BLaER1 treated with 17β-estradiol and CSF1 and Interleukin-3, amounts not matched to agents 10 nM and 100 nM (cell line): ENCODE results near the gene LAD1.

ENCODE experiments used
- H3K27ac ChIP-seq, 11 experiments: shearing (Covaris generic); formaldehyde crosslinking; 2 replicates each; pipeline ENCODE4 v1.8.1; 2022
- H3K27me3 ChIP-seq, 11 experiments: shearing (Covaris generic); formaldehyde crosslinking; 2 replicates each; pipeline ENCODE4 v1.8.1; 2022
- H3K36me3 ChIP-seq, 11 experiments: shearing (Covaris generic); formaldehyde crosslinking; 2 replicates each; pipeline ENCODE4 v1.8.1; 2022
- H3K4me1 ChIP-seq, 10 experiments: shearing (Covaris generic); formaldehyde crosslinking; 2 replicates each; pipeline ENCODE4 v1.8.1; 2022
- H3K4me2 ChIP-seq, 11 experiments: shearing (Covaris generic); formaldehyde crosslinking; 2 replicates each; pipeline ENCODE4 v1.8.1; 2022
- H3K4me3 ChIP-seq, 10 experiments: shearing (Covaris generic); formaldehyde crosslinking; 2 replicates each; pipeline ENCODE4 v1.8.1; 2022
- H3K9ac ChIP-seq, 11 experiments: shearing (Covaris generic); formaldehyde crosslinking; 2 replicates each; pipeline ENCODE4 v1.8.1; 2022
- H3K9me3 ChIP-seq, 11 experiments: shearing (Covaris generic); formaldehyde crosslinking; replicated peaks in 1 of 11; 2 replicates each; pipeline ENCODE4 v1.8.1; 2022
- H4K20me1 ChIP-seq, 11 experiments: shearing (Covaris generic); formaldehyde crosslinking; 2 replicates each; pipeline ENCODE4 v1.8.1; 2022
- Cebpa-rat ChIP-seq, 11 experiments: shearing (Covaris generic); IDR thresholded peaks; 2 replicates each; pipeline ENCODE4 v1.8.1; 2022

Gene LAD1

DNA sequence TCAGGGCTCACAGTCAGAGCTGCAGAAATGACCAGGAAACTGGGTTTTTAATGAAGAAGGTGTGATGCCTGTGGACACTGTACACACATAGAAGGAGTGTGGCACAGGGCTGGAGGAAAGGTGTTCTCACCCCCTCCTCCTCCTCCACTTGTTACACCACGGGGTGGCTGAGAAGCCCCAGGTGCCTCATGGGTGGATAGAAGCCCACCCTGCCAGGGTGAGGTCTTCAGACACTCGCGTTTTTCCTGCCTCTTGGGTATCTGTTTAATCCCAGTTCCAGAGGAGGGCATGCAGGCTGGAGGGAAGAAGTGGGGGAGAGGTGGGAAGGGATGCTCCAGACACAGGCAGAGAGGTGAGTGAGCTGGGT, 9.7 kb upstream of the LAD1 start:
- Histone ChIP-seq H3K27ac (no peak overlapping the region), H4K20me1 (peaks cover 0 to 11% (median 0%) of the 10 kb centered on the region in 11 experiments; a peak in 1 of 22 replicates), H3K4me3 (no peak overlapping the region), H3K9ac (no peak overlapping the region), H3K4me1 (peaks cover 30 to 47% (median 43%) of the 10 kb centered on the region in 10 experiments), H3K9me3 (no peaks in the 10 kb centered on the region), H3K36me3 (no peaks in the 10 kb centered on the region), H3K27me3 (no peaks in the 10 kb centered on the region), H3K4me2 (no peak overlapping the region)
- no peak for TF ChIP-seq Cebpa-rat (IDR thresholded peaks at IDR 0.05)

DNA sequence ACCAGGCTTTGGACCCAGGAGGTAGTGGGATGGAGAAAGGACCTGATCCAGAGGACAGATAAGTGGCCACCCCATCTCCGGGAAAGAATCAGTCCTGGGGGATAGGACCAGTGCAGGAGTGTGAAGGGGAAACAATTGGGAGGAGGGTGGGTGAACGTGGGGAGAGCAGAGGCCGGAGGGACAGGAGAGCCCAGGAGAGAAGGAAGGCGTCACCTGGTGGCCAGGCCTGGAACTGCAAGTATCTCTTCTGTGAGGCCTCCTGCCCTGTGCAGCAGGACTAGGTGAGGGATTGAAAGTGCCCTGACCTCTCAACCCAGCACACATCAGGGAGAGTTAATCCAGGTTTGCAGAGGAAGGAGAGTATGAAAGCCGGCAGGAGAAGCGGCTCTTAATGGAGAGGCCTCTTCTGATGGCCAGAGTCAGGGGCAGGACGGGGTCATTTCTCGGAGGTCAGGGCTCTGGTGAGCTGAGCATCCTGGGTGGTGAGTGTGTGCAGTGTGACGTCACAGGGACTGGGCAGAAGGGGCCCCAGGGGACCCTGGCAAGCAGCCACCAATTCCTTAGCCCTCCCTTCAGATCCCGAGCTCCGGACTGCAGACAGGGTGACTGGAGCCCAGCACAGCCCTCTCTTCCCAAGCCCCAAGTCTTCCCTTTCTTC, 9.2 kb upstream of the LAD1 start:
- H3K27ac ChIP-seq: no peak overlapping the region
- no peaks in the 10 kb centered on the region for H3K27me3 ChIP-seq
- H3K9ac ChIP-seq: no peak overlapping the region
- TF ChIP-seq Cebpa-rat (IDR thresholded peaks at IDR 0.05): no peak
- peaks cover 0 to 11% (median 0%) of the 10 kb centered on the region in 11 experiments; a peak in 1 of 22 replicates for H4K20me1 ChIP-seq
- H3K9me3 ChIP-seq: no peaks in the 10 kb centered on the region
- peaks cover 31 to 49% (median 44%) of the 10 kb centered on the region in 10 experiments for H3K4me1 ChIP-seq
- H3K36me3 ChIP-seq: no peaks in the 10 kb centered on the region
- H3K4me2 ChIP-seq: peak overlapping the region in 7 of 11 experiments; percentile 17 to 90 (median 77); a peak in 10 of 22 replicates
- no peak overlapping the region for H3K4me3 ChIP-seq

DNA sequence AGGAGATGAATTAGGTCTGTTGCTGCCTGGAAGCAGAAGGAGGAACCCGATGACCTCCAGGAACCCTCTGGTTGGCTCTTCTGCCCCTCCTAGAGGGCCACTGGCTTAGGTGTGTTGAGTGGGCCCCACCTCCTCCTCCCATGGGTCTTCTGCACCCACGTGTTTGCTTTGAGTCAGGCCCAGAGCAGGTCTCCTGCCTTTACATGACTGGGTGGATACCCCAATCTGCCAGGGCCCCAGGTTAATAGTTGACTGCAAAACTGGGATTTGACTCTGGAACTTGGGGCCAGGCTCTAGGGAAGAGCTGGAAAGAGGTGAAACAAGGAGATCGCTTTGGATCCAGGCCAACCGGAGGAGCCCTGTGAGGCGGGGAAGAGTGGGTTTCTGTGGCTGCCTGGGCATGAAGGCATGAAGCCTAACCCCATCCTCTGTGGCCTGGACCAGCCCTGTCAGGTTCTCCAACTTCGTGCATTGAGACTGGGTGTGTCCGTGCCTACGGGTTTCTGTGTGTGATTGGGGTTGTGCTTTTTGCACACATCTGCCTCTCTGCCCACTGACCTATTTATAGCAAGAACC, 7.8 kb upstream of the LAD1 start:
- Histone ChIP-seq H3K27me3 (no peaks in the 10 kb centered on the region), H3K9me3 (no peaks in the 10 kb centered on the region), H3K4me2 (peak overlapping the region; percentile 35 to 90 (median 75)), H3K4me3 (no peak overlapping the region), H3K27ac (no peak overlapping the region), H3K36me3 (no peaks in the 10 kb centered on the region), H3K9ac (no peak overlapping the region), H4K20me1 (peaks cover 0 to 11% (median 0%) of the 10 kb centered on the region in 11 experiments; a peak in 1 of 22 replicates), H3K4me1 (peaks cover 31 to 49% (median 45%) of the 10 kb centered on the region in 10 experiments)
- no peak for TF ChIP-seq Cebpa-rat (IDR thresholded peaks at IDR 0.05)

DNA sequence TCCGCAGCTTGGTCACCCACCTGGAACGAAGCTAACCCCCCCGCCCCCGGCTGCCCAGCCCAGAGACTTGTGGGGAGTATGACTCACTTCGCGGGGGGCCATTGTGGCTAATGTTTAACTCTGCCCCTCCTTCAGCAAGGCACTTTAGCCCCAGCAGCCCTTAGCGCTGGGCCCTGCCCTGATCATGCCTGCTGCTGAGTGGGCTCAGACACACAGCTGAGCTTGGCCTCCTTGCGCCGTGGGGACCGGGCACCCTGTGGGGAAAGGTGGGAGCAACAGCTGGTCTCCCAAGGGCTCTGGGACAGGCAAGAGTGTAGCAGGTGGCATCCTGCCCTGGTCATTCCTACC, 6.3 kb upstream of the LAD1 start:
- Histone ChIP-seq H3K9ac (no peak overlapping the region), H3K36me3 (no peaks in the 10 kb centered on the region), H3K9me3 (no peaks in the 10 kb centered on the region), H3K4me1 (peaks cover 31 to 57% (median 48%) of the 10 kb centered on the region in 10 experiments), H3K27ac (no peak overlapping the region), H3K4me3 (no peak overlapping the region), H3K27me3 (no peaks in the 10 kb centered on the region), H3K4me2 (peak overlapping the region; percentile 58 to 90 (median 77)), H4K20me1 (peaks cover 0 to 11% (median 0%) of the 10 kb centered on the region in 11 experiments; a peak in 1 of 22 replicates)
- no peak for TF ChIP-seq Cebpa-rat (IDR thresholded peaks at IDR 0.05)

- H3K4me3 ChIP-seq: no peak overlapping the region
- no peak overlapping the region for H3K9ac ChIP-seq
- peaks cover 0 to 11% (median 0%) of the 10 kb centered on the region in 11 experiments; a peak in 1 of 22 replicates for H4K20me1 ChIP-seq
- H3K9me3 ChIP-seq: no peaks in the 10 kb centered on the region
- H3K4me1 ChIP-seq: peaks cover 31 to 57% (median 48%) of the 10 kb centered on the region in 10 experiments
- H3K27me3 ChIP-seq: no peaks in the 10 kb centered on the region
- no peaks in the 10 kb centered on the region for H3K36me3 ChIP-seq
- H3K4me2 ChIP-seq: peak overlapping the region; percentile 58 to 90 (median 77)
- no peak for TF ChIP-seq Cebpa-rat (IDR thresholded peaks at IDR 0.05)
- H3K27ac ChIP-seq: no peak overlapping the region
Observed at GRCh38 chr1:201404722-201405483, 5.8 kb upstream of the LAD1 start.

DNA sequence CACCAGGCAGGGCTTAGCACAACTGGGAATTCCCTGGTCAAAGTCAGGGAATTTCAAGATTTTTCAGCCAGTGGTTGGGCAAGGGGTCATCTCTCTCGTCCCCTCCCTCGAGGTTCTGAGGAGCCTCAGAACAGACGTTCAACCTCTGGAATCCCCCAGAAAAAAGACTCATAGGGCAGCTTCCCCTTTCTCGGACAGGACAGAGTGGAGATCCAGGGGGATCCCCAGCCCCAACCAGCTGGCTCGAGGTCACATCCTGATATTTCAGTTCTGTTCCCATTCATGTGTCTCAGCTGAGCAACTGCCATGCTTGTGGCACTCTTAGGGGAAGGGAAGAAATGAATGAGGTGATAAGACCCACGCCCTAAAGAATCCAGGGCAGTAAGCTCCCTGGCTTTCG, 4.9 kb upstream of the LAD1 start:
- peak overlapping the region in 10 of 11 experiments; percentile 9 to 90 (median 75); a peak in 14 of 22 replicates for H3K4me2 ChIP-seq
- peaks cover 0 to 5% (median 0%) of the 10 kb centered on the region in 11 experiments; a peak in 1 of 22 replicates for H4K20me1 ChIP-seq
- TF ChIP-seq Cebpa-rat (IDR thresholded peaks at IDR 0.05): no peak
- no peaks in the 10 kb centered on the region for H3K27me3 ChIP-seq
- no peak overlapping the region for H3K9ac ChIP-seq
- no peaks in the 10 kb centered on the region for H3K36me3 ChIP-seq
- no peaks in the 10 kb centered on the region for H3K9me3 ChIP-seq
- H3K4me3 ChIP-seq: no peak overlapping the region
- peaks cover 31 to 57% (median 48%) of the 10 kb centered on the region in 10 experiments for H3K4me1 ChIP-seq
- H3K27ac ChIP-seq: no peak overlapping the region

DNA sequence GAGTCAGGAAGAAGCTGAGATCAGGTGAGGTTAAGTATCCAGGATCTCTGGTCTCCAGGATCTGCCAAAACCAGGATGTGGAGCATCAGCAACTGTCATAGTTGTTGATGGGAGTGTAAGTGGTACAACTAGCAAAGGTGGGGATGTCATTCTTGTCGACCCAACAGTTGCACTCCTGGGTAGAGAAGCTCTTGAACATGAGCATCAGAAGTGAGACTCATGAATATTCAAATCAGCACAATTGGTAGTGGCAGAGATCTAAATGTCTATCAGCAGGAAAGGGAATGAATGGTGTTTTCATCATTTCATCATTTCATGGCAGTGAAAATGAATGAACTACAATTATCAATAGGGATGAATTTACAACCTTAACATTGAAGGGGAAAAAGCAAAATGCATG, 4.2 kb upstream of the LAD1 start:
- Histone ChIP-seq H4K20me1 (no peaks in the 10 kb centered on the region), H3K4me1 (peaks cover 31 to 55% (median 48%) of the 10 kb centered on the region in 10 experiments), H3K4me2 (no peak overlapping the region), H3K9me3 (no peaks in the 10 kb centered on the region), H3K27ac (no peak overlapping the region), H3K27me3 (no peaks in the 10 kb centered on the region), H3K4me3 (no peak overlapping the region), H3K9ac (no peak overlapping the region), H3K36me3 (no peaks in the 10 kb centered on the region)
- no peak for TF ChIP-seq Cebpa-rat (IDR thresholded peaks at IDR 0.05)

- H3K4me1 ChIP-seq: peaks cover 23 to 52% (median 40%) of the 10 kb centered on the region in 10 experiments
- H3K9ac ChIP-seq: no peak overlapping the region
Observed at GRCh38 chr1:201401700-201402099, 2.6 kb upstream of the LAD1 start.

GRCh38 chr1:201400852-201401230, 1.7 kb upstream of the LAD1 start:
- Histone ChIP-seq H3K36me3 (no peaks in the 10 kb centered on the region), H3K9me3 (no peaks in the 10 kb centered on the region), H3K9ac (no peak overlapping the region), H3K4me1 (peaks cover 22 to 52% (median 36%) of the 10 kb centered on the region in 10 experiments), H3K4me3 (no peak overlapping the region), H4K20me1 (no peaks in the 10 kb centered on the region; a peak in 2 of 22 replicates), H3K27me3 (no peaks in the 10 kb centered on the region), H3K27ac (no peak overlapping the region), H3K4me2 (0 out of 22 replicates have a peak overlapping the region, but pooled peaks of 1 of the 11 experiments have one; percentile 12)
- TF ChIP-seq Cebpa-rat (IDR thresholded peaks at IDR 0.05): no peak

More at GRCh38 chr1:201401700-201402099, 2.6 kb upstream of the LAD1 start:
- Histone ChIP-seq H4K20me1 (no peaks in the 10 kb centered on the region; a peak in 1 of 22 replicates), H3K9me3 (no peaks in the 10 kb centered on the region), H3K4me3 (no peak overlapping the region), H3K27me3 (no peaks in the 10 kb centered on the region), H3K27ac (no peak overlapping the region), H3K36me3 (no peaks in the 10 kb centered on the region), H3K4me2 (peak overlapping the region in 4 of 11 experiments; percentile 12 to 24 (median 16); a peak in 3 of 22 replicates)
- no peak for TF ChIP-seq Cebpa-rat (IDR thresholded peaks at IDR 0.05)
